Loucy (cell line): Measurements from ENCODE around the gene AHCYL1.

Experiments
- H2AFZ ChIP-seq: fragments of 200-600 bp; sonication (generic); 2 replicates; pipeline ENCODE4 v1.6.0; 2016; ENCODE audit warnings: antibody characterized with exemption, mild to moderate bottlenecking, low read length, moderate library complexity
- H3F3A ChIP-seq: fragments of 200-600 bp; 2 replicates; pipeline ENCODE4 v1.6.0; 2016; ENCODE audit warnings: antibody characterized with exemption, low read depth, mild to moderate bottlenecking
- H3K27me3 ChIP-seq: fragments of 200-600 bp; sonication (generic); 2 replicates; pipeline ENCODE4 v1.6.1; 2014; ENCODE audit warnings: low read length, mild to moderate bottlenecking; ENCODE audit not compliant: insufficient read depth, poor library complexity, severe bottlenecking
- H3K36me3 ChIP-seq: fragments of 200-600 bp; sonication (generic); 2 replicates; pipeline ENCODE4 v1.6.1; 2016; ENCODE audit warnings: low read length; ENCODE audit not compliant: insufficient read depth
- H3K4me1 ChIP-seq: fragments of 200-600 bp; sonication (generic); 2 replicates; pipeline ENCODE4 v1.5.1; 2014; ENCODE audit warnings: low read length, mild to moderate bottlenecking; ENCODE audit not compliant: insufficient read depth, poor library complexity, severe bottlenecking
- H3K4me2 ChIP-seq: fragments of 200-600 bp; sonication (generic); 2 replicates; pipeline ENCODE4 v1.6.0; 2014; ENCODE audit warnings: antibody characterized with exemption, low read length, low read depth, mild to moderate bottlenecking; ENCODE audit not compliant: poor library complexity, severe bottlenecking
- H3K4me3 ChIP-seq: fragments of 200-600 bp; sonication (generic); 2 replicates; pipeline ENCODE4 v1.5.1; 2014; ENCODE audit warnings: low read length, mild to moderate bottlenecking, mixed read lengths; ENCODE audit not compliant: poor library complexity, severe bottlenecking
- H3K79me2 ChIP-seq: fragments of 200-600 bp; sonication (generic); 2 replicates; pipeline ENCODE4 v1.6.1; 2014; ENCODE audit warnings: low read length; ENCODE audit not compliant: insufficient read depth
- H3K9ac ChIP-seq: fragments of 200-600 bp; sonication (generic); 2 replicates; pipeline ENCODE4 v1.6.0; 2014; ENCODE audit warnings: mild to moderate bottlenecking, low read depth, low read length, moderate library complexity; ENCODE audit not compliant: poor library complexity, severe bottlenecking
- H3K9me2 ChIP-seq: fragments of 200-600 bp; sonication (generic); replicated peaks from 2 replicates; pipeline ENCODE4 v1.6.1; 2016; ENCODE audit warnings: low read depth, low read length, mixed read lengths
- H3K9me3 ChIP-seq: fragments of 200-600 bp; sonication (generic); 2 replicates; pipeline ENCODE4 v1.6.1; 2014; ENCODE audit warnings: mild to moderate bottlenecking, antibody characterized with exemption, low read length, low read depth; ENCODE audit not compliant: insufficient read depth
- H4K20me1 ChIP-seq: fragments of 200-600 bp; sonication (generic); 2 replicates; pipeline ENCODE4 v1.6.0; 2014; ENCODE audit warnings: antibody characterized with exemption, low read length, mild to moderate bottlenecking; ENCODE audit not compliant: insufficient read depth, poor library complexity, severe bottlenecking
- CTCF ChIP-seq: fragments of 200-600 bp; sonication (generic); conservative IDR thresholded peaks from 2 replicates; pipeline ENCODE4 v1.5.1; 2014; ENCODE audit warnings: mild to moderate bottlenecking, antibody characterized with exemption, low read length
- EZH2phosphoT487 ChIP-seq: fragments of 200-600 bp; IDR thresholded peaks from 2 replicates; pipeline ENCODE4 v1.6.1; 2018; ENCODE audit warnings: antibody characterized with exemption, mild to moderate bottlenecking, moderate library complexity, borderline replicate concordance

The AHCYL1 gene

GRCh38 chr1:109985247-109986053, 885 bp downstream of the AHCYL1 start:
- peaks cover 57% of the 10 kb centered on the region for H3K4me1 ChIP-seq
- H3K9me2 ChIP-seq, result no peaks in the 10 kb centered on the region
- H3K36me3 ChIP-seq, result no peaks in the 10 kb centered on the region
- H3K4me3 ChIP-seq, result peak overlapping the region; percentile 95
- peaks cover 57% of the 10 kb centered on the region for H3K79me2 ChIP-seq
- H2AFZ ChIP-seq, result 0 out of 2 replicates have a peak overlapping the region, but pooled peaks have one; percentile 9
- H3K4me2 ChIP-seq, result peak overlapping the region; percentile 98
- peaks cover 6% of the 10 kb centered on the region for H3K27me3 ChIP-seq
- no peaks in the 10 kb centered on the region for H3K9me3 ChIP-seq
- TF ChIP-seq EZH2phosphoT487, result no peak
- TF ChIP-seq CTCF, result no peak
- no peaks in the 10 kb centered on the region for H3F3A ChIP-seq
- peaks cover 49% of the 10 kb centered on the region for H4K20me1 ChIP-seq
- peak overlapping the region; percentile 94 for H3K9ac ChIP-seq

- Histone ChIP-seq H3K4me2 (peak overlapping the region; percentile 98), H3K4me3 (peak overlapping the region; percentile 95), H2AFZ (no peak overlapping the region), H3K79me2 (peaks cover 63% of the 10 kb centered on the region), H3K9me2 (no peaks in the 10 kb centered on the region), H4K20me1 (peaks cover 54% of the 10 kb centered on the region), H3K27me3 (peaks cover 6% of the 10 kb centered on the region), H3K36me3 (no peaks in the 10 kb centered on the region), H3K9me3 (no peaks in the 10 kb centered on the region), H3K9ac (peak overlapping the region; percentile 94), H3F3A (no peaks in the 10 kb centered on the region), H3K4me1 (peaks cover 63% of the 10 kb centered on the region)
- no peak for TF ChIP-seq EZH2phosphoT487
- TF ChIP-seq CTCF, result no peak
These were observed 1.5 kb downstream of the AHCYL1 start for GRCh38 chr1:109986054-109986444.

GRCh38 chr1:109988349-109988914, 3.9 kb downstream of the AHCYL1 start:
- Histone ChIP-seq H3K9me2 (no peaks in the 10 kb centered on the region), H3K9me3 (no peaks in the 10 kb centered on the region), H3K9ac (peak overlapping the region; percentile 94), H3K4me1 (peaks cover 70% of the 10 kb centered on the region), H3F3A (no peaks in the 10 kb centered on the region), H3K36me3 (no peaks in the 10 kb centered on the region), H3K27me3 (peaks cover 6% of the 10 kb centered on the region), H3K79me2 (peaks cover 79% of the 10 kb centered on the region), H4K20me1 (peaks cover 59% of the 10 kb centered on the region), H3K4me3 (peak overlapping the region; percentile 95), H2AFZ (no peak overlapping the region), H3K4me2 (peak overlapping the region; percentile 98)
- TF ChIP-seq CTCF (no peak), EZH2phosphoT487 (no peak)
